Measurements from ENCODE around the gene ATP8B1. TPM values are rescaled to one million over a fixed set of nuclear protein-coding genes. Genes with fewer than 3 reads are reported as not detected.

ATP8B1 gene
- total and polyA plus RNA-seq, 10 donors = 1.0 to 22.0 (median 12.7) TPM

- TF ChIP-seq POLR2A (IDR thresholded peaks at IDR 0.05) (no peak), CTCF (IDR thresholded peaks at IDR 0.05 in 8 of 11, conservative IDR thresholded peaks at IDR 0.05 in 3 of 11) (no peak), POLR2AphosphoS5 (IDR thresholded peaks at IDR 0.05) (no peak)
- 62 to 85% (median 79%) methylated on average over 1 of the region's 1 CpG for WGBS, 5 donors
- no peak overlapping the region for H3K27ac ChIP-seq
- DNase-seq = no peak
- H3K4me3 ChIP-seq = no peak overlapping the region
- intact Hi-C loops (cut with DNase I; ENCODE audit: low total_unique reads) = no loop called here
- no peaks in the 10 kb centered on the region for H3K27me3 ChIP-seq (replicated peaks in 1 of 7)
- H3K36me3 ChIP-seq = no peaks in the 10 kb centered on the region
- peaks cover 0 to 55% (median 27%) of the 10 kb centered on the region in 8 donors for H3K9me3 ChIP-seq
- H3K4me1 ChIP-seq = peaks cover 0 to 12% (median 3%) of the 10 kb centered on the region in 6 donors
Observed at GRCh38 chr18:57715671-57716070, 87.4 kb downstream of the ATP8B1 start.

- H3K36me3 ChIP-seq = no peaks in the 10 kb centered on the region
- peaks cover 0 to 55% (median 27%) of the 10 kb centered on the region in 8 donors for H3K9me3 ChIP-seq
- WGBS, 5 donors = 93 to 100% (median 98%) methylated on average over 2 of the region's 2 CpGs
- no peak for DNase-seq
- intact Hi-C loops (cut with DNase I; ENCODE audit: low total_unique reads) = no loop called here
- TF ChIP-seq POLR2AphosphoS5 (IDR thresholded peaks at IDR 0.05) = no peak
- TF ChIP-seq CTCF (IDR thresholded peaks at IDR 0.05 in 8 of 11, conservative IDR thresholded peaks at IDR 0.05 in 3 of 11) = no peak
- no peak for TF ChIP-seq POLR2A (IDR thresholded peaks at IDR 0.05)
- no peak overlapping the region for H3K4me3 ChIP-seq
- no peaks in the 10 kb centered on the region for H3K27me3 ChIP-seq (replicated peaks in 1 of 7)
- no peak overlapping the region for H3K27ac ChIP-seq
- H3K4me1 ChIP-seq = peaks cover 0 to 12% (median 3%) of the 10 kb centered on the region in 6 donors
Observed at GRCh38 chr18:57715073-57715472, 88.0 kb downstream of the ATP8B1 start.

GRCh38 chr18:57710226-57710625 lies 92.9 kb downstream of the ATP8B1 start:
- no peak overlapping the region for H3K4me3 ChIP-seq
- H3K27ac ChIP-seq = no peak overlapping the region
- intact Hi-C loops (cut with DNase I; ENCODE audit: low total_unique reads) = no loop called here
- peaks cover 0 to 12% (median 3%) of the 10 kb centered on the region in 6 donors for H3K4me1 ChIP-seq
- H3K36me3 ChIP-seq = no peaks in the 10 kb centered on the region
- peaks cover 0 to 16% (median 5%) of the 10 kb centered on the region in 8 donors for H3K9me3 ChIP-seq
- no peak for DNase-seq
- TF ChIP-seq CTCF (IDR thresholded peaks at IDR 0.05 in 8 of 11, conservative IDR thresholded peaks at IDR 0.05 in 3 of 11) (no peak), POLR2AphosphoS5 (IDR thresholded peaks at IDR 0.05) (no peak), POLR2A (IDR thresholded peaks at IDR 0.05) (no peak)
- WGBS, 5 donors = 90 to 97% (median 90%) methylated on average over 4 of the region's 4 CpGs
- H3K27me3 ChIP-seq (replicated peaks in 1 of 7) = no peaks in the 10 kb centered on the region

GRCh38 chr18:57709335-57709734 lies 93.8 kb downstream of the ATP8B1 start:
- Histone ChIP-seq H3K27me3 (replicated peaks in 1 of 7) (no peaks in the 10 kb centered on the region), H3K27ac (no peak overlapping the region), H3K4me3 (no peak overlapping the region), H3K9me3 (peaks cover 0 to 7% (median 0%) of the 10 kb centered on the region in 8 donors), H3K4me1 (peaks cover 0 to 12% (median 3%) of the 10 kb centered on the region in 6 donors), H3K36me3 (no peaks in the 10 kb centered on the region)
- no peak for TF ChIP-seq CTCF (IDR thresholded peaks at IDR 0.05 in 8 of 11, conservative IDR thresholded peaks at IDR 0.05 in 3 of 11)
- no peak for TF ChIP-seq POLR2AphosphoS5 (IDR thresholded peaks at IDR 0.05)
- TF ChIP-seq POLR2A (IDR thresholded peaks at IDR 0.05) = no peak
- 74 to 94% (median 84%) methylated on average over 1 of the region's 1 CpG for WGBS, 5 donors
- intact Hi-C loops (cut with DNase I; ENCODE audit: low total_unique reads) = no loop called here
- no peak for DNase-seq

All from spleen (tissue), 11 donors.